GM12875 (cell line): Measurements from ENCODE around the gene CCDC182.

ENCODE experiments used
- H3K4me3 ChIP-seq: one replicate; pipeline ENCODE4 v1.5.1; 2011; ENCODE audit warnings: low read depth, low read length, control low read depth
- TF ChIP-seq, protein P1 (sequence below): IDR thresholded peaks from 2 replicates; pipeline ENCODE4 v1.5.1; 2011; ENCODE audit warnings: low read depth, mild to moderate bottlenecking, control low read depth, inconsistent platforms, low read length, moderate library complexity, borderline replicate concordance; ENCODE audit not compliant: insufficient read depth

The CCDC182 gene

DNA sequence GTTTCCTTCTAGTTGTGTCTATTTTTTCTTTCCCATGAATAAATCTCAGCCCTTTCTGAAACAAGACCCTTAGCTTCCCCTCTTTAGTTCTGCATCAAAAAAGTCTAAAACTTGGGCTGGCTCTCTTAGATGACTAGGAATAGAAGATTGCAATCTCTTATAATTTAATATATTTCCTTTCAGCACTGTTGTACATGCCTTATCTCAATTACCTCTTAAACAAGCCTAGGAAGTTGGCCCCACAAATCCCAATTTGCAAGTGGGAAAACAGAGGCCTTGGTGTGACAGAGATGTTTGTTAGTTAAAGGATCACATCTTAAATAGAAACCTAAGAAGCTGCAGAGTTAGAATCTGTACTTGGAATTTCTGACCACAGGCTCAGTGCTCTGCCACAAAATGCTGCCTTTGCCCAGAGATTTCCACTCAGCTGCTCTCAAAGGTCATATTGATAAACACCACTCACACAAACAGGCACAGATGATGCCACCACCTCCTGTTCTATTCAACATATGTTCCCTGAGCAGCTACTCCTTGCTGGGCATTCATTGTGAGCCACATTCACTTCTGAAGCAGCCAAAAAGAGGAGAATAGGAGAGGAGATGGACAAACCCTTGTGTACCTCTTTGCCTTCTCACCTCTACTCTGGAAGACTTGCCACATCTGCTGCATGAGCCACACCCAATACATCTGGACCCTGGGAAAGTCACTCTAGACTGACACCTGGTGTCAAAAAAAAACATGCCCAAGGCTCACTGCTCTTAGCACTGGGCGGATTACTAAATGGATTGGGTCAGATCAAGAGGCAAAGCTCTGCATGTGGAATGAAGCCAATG is 5.5 kb downstream of the CCDC182 start:
- TF ChIP-seq, protein P1, sequence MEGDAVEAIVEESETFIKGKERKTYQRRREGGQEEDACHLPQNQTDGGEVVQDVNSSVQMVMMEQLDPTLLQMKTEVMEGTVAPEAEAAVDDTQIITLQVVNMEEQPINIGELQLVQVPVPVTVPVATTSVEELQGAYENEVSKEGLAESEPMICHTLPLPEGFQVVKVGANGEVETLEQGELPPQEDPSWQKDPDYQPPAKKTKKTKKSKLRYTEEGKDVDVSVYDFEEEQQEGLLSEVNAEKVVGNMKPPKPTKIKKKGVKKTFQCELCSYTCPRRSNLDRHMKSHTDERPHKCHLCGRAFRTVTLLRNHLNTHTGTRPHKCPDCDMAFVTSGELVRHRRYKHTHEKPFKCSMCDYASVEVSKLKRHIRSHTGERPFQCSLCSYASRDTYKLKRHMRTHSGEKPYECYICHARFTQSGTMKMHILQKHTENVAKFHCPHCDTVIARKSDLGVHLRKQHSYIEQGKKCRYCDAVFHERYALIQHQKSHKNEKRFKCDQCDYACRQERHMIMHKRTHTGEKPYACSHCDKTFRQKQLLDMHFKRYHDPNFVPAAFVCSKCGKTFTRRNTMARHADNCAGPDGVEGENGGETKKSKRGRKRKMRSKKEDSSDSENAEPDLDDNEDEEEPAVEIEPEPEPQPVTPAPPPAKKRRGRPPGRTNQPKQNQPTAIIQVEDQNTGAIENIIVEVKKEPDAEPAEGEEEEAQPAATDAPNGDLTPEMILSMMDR, result peak; percentile 55; the same call in 1 of the 2 replicates
- H3K4me3 ChIP-seq, result no peak overlapping the region

DNA sequence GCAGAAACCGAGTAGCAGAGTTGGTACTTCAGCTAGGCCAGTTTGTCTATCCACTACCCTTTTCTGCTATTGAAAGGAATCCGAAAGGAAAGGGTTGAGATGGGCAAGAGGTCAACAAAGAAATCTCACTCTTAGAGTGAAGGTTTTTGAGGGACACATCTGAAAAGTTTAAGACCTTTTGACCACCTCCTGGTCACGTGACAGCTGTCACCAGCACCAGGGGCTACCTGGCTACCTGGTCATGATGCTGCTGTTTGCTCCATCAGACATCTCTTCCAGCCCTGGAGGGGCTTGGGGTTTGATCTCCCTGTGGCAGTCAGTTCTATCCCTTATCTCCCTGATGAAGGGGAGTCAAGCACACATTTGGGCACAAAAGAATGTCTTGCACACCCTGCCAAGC is 7.6 kb downstream of the CCDC182 start:
- TF ChIP-seq, protein P1, result no peak
- no peak overlapping the region for H3K4me3 ChIP-seq

DNA sequence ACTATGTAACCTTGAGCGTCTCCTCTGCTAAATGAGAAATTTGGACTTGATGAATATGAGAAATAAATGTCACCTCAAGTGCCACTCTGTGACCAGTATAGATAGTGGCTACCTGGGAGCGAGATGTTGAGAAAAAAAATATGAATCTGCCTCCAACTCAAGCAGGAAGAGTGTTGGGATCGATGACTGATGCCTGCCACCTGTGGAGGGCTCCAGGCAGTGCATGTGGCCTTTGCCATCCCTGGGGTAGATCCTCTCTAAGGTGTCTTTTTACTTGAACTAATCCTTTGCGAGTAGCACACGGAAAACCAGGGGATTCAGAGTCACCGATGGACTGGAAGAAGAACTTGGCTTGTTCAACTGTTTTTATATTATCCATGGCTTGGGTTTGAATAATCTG is 9.4 kb downstream of the CCDC182 start:
- TF ChIP-seq, protein P1, result peak; percentile 52; the same call in 1 of the 2 replicates
- no peak overlapping the region for H3K4me3 ChIP-seq

DNA sequence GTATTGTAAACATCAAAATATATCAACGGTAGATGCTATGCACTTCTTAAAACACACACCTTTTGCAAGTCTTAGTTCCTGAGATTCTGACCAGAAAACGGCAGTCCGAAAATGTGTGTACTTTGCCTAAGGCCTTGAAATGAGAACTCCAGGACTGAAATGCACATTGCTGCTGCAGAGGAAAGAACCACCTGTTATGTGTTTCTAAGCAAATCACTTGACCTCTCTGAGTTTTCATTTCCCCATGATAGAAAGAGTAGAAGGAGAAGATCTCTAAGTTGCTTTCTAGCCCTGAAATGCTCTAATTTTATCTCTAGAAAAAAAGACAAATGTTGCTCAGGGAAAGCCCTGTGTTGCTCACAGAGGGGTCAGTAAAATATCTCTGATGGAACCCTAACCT is 9.9 kb downstream of the CCDC182 start:
- no peak overlapping the region for H3K4me3 ChIP-seq
- TF ChIP-seq, protein P1, result no peak

DNA sequence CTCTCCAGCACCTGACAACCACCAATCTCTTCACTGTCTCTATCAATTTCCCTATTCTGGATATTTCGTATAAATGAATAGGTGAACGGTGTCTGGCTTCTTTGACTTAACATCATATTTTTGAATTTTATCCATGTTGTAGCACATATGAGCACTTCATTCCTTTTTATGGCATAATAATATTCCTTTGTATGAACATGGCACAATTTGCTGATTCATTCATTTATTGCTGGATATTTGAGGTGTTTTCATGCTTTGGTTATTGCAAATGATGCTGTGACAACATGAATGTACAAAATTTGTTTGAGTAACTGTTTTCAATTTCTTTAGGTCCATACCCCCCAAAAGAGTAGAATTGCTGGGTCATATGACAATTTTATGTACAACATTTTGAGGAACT is 12.0 kb downstream of the CCDC182 start:
- H3K4me3 ChIP-seq, result no peak overlapping the region
- TF ChIP-seq, protein P1, result no peak

DNA sequence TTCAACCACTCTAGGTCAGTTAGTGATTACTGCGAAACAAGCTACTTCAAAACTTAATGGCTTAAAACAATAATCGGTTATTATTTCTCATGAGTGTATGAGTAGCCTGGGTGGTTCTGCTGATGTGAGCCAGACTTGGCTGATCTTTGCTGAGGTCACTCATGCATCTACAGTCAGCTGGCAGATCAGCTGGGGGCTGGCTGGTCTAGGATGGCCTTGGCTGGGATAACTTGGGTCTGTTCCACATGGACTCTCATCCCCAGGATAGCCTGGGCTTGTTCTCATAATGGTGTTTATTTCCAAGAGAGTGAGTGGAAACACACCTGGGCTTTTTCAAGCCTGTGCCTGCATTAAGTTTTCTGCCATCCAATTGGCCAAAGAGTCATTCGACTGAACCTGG is 13.0 kb downstream of the CCDC182 start:
- H3K4me3 ChIP-seq, result no peak overlapping the region
- TF ChIP-seq, protein P1, result no peak

DNA sequence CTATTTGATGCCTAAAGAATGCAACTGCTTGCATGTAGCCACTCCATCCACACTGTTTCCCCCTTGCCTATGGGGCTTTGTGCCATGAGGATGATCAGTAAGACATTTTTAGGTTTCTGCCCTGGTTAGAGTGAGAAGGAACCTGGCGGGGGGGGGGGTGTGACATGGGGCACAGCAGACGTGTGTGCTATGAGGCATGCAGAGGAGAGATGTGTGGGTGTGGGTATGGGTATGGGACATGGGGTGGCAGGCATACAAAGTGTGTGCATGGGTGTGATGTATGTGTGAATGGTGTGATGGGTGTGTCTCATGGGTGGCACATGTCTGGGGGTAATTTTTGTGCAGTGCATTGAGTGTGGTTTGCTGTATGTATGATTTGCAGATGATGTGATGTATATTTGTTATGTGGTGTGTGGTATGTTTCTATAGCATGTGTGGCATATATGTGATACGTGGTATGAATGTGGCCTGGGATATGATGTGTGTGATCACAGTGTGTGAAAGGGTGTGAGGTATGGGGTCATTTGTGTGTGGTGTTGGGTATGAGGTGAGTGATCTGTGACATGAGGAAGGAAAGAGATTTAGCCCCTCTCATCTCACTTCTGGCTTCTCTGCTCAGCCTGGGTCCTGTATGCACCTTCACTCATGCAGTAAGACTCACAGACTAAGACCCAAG is 14.9 kb downstream of the CCDC182 start:
- no peak overlapping the region for H3K4me3 ChIP-seq
- TF ChIP-seq, protein P1, result no peak
